GM12865 (cell line): ENCODE measurements around the gene PABPC1L2A.
"Not testable (repeated sequence)": the region's sequence is repeated elsewhere in the genome, so short reads cannot be mapped to it uniquely, and the experiment has no call there.

ENCODE experiments used
- DNase-seq: peaks from one replicate; pipeline ENCODE4 v3.0.0; 2010; ENCODE audit warnings: low read depth
- H3K4me3 ChIP-seq: 2 replicates; pipeline ENCODE4 v1.5.1; 2011; ENCODE audit warnings: mild to moderate bottlenecking, low read depth, low read length, control low read depth
- TF ChIP-seq, protein P1 (sequence below): IDR thresholded peaks from 2 replicates; pipeline ENCODE4 v1.5.1; 2011; ENCODE audit warnings: low read length, control low read depth, low read depth, inconsistent platforms; ENCODE audit not compliant: insufficient read depth; ENCODE audit errors: missing control alignments

Gene PABPC1L2A

DNA sequence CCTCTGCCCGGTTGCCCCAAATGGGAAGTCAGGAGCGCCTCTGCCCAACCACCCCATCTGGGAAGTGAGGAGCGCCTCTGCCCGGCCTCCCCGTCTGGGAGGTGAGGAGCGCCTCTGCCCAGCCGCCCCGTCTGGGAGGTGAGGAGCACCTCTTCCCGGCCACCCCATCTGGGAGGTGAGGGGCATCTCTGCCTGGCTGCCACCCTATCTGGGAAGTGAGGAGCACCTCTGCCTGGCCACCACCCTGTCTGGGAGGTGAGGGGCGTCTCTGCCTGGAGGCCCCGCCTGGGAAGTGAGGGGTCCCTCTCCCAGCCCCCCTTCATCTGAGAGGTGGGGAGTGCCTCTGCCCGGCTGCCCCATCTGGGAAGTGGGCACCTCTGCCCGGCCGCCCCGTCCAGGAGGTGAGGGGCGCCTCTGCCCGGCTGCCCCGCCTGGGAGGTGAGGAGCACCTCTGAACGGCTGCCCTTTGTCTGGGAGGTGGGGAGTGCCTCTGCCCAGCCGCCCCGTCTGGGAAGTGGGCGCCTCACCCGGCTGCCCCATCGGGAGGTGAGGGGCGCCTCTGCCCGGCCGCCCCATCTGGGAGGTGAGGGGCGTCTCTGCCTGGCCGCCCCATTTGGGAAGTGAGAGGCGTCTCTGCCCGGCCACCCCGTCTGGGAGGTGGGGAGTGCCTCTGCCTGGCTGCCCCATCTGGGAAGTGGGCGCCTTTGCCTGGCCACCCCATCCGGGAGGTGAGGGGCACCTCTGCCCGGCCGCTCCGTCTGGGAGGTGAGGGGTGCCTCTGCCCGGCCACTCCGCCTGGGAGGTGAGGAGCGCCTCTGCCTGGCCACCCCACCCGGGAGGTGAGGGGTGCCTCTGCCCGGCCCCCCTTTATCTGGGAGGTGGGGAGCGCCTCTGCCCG is 10.6 kb downstream of the PABPC1L2A start:
- TF ChIP-seq, protein P1, sequence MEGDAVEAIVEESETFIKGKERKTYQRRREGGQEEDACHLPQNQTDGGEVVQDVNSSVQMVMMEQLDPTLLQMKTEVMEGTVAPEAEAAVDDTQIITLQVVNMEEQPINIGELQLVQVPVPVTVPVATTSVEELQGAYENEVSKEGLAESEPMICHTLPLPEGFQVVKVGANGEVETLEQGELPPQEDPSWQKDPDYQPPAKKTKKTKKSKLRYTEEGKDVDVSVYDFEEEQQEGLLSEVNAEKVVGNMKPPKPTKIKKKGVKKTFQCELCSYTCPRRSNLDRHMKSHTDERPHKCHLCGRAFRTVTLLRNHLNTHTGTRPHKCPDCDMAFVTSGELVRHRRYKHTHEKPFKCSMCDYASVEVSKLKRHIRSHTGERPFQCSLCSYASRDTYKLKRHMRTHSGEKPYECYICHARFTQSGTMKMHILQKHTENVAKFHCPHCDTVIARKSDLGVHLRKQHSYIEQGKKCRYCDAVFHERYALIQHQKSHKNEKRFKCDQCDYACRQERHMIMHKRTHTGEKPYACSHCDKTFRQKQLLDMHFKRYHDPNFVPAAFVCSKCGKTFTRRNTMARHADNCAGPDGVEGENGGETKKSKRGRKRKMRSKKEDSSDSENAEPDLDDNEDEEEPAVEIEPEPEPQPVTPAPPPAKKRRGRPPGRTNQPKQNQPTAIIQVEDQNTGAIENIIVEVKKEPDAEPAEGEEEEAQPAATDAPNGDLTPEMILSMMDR: no peak
- no peak overlapping the region for H3K4me3 ChIP-seq
- DNase-seq: no peak

DNA sequence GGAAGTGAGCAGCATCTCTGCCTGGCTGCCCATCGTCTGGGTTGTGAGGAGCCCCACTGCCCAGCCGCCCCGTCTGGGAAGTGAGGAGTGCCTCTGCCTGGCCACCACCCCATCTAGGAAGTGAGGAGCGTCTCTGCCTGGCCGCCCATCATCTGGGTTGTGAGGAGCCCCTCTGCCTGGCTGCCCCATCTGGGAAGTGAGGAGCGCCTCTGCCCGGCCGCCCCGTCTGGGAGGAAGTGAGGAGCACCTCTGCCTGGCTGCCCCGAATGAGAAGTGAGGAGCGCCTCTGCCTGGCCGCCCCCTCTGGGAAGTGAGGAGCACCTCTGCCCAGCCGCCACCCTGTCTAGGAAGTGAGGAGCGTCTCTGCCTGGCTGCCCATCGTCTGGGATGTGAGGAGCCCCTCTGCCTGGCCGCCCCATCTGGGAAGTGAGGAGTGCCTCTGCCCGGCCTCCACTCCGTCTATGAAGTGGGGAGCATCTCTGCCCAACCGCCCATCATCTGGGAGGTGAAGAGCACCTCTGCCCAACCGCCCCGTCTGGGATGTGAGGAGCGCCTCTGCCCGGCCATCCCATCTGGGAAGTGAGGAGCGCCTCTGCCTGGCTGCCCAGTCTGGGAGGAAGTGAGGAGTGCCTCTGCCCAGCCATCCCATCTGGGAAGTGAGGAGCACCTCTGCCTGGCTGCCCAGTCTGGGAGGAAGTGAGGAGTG is 11.4 kb downstream of the PABPC1L2A start:
- DNase-seq: not testable (repeated sequence)

DNA sequence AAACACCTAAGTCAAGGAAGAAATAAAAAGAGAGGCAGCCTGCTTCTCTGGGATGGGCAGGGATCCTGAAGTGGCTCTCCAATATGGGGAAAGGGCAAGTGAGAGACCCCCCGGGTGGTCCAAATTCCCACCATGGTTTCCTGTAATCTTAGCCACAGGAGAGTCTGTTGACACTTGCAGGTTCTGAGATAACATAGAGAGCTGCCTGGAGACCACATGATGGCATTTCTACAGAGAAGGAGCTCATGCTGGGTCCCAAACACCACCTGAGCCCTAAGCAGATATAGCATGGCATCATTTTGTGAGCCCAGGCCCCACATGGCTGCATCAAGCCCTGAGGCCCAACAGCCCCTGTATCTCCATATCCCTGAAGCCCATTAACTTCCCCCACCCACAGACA is 50.4 kb downstream of the PABPC1L2A start:
- no peak for DNase-seq
- TF ChIP-seq, protein P1: no peak
- H3K4me3 ChIP-seq: no peak overlapping the region

More for the DNA sequence above, 11.4 kb downstream of the PABPC1L2A start:
- H3K4me3 ChIP-seq: not testable (repeated sequence)
